ENCODE measurements around the gene IFNGR2. TPM values are rescaled to one million over a fixed set of nuclear protein-coding genes. Genes with fewer than 3 reads are reported as not detected.

Gene IFNGR2, protein sequence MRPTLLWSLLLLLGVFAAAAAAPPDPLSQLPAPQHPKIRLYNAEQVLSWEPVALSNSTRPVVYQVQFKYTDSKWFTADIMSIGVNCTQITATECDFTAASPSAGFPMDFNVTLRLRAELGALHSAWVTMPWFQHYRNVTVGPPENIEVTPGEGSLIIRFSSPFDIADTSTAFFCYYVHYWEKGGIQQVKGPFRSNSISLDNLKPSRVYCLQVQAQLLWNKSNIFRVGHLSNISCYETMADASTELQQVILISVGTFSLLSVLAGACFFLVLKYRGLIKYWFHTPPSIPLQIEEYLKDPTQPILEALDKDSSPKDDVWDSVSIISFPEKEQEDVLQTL
- 57.6 and 72.9 TPM in 2 replicates for total RNA-seq

DNA sequence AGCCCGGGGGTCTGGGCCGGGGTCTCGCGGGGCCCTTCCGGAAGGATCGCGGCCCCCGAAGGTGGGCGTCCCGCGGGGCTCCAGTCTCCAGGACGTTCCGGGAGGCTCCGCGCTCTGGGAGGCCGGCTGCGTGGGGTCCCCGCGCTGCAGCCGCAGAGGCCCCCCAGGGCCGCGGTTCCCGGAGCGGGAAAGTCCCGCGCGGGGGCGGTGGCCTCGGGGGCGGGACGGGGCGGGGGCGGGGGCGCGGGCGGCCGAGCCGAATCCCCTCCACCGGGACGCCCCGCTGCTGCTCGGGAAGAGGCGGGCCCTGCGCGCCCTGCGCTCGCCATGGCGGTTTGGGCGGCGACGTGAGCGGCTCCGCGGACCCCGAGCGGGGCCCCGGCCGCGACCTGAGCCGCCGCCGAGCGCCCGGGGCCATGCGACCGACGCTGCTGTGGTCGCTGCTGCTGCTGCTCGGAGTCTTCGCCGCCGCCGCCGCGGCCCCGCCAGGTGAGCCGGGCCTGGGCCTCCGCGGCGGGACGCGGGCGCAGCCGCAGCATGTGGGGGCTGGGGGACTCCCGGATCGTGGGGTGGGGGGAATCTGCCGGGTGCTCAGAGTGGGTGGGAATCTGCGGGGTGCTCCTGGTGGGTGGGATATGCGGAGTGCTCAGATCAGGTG, at the start of gene IFNGR2:
TSS of gene IFNGR2 (plus strand) at position 286 of the 658 bp plus-strand sequence. CDS start at position 417, 131 bp downstream.

GRCh38 chr21:33479679-33480480, 76.7 kb downstream of the IFNGR2 start, which contains the start of gene TMEM50B:
TMEM50B (minus strand) TSS chr21:33479974; CDS start chr21:33468885, 11,089 bp downstream.

Other genes starting within 250 kb of the IFNGR2 start
- 2.6 and 7.3 TPM in 2 replicates for gene IFNAR2, start 173.5 kb upstream of the IFNGR2 start, total RNA-seq
- 18.1 and 18.4 TPM in 2 replicates for gene IL10RB, start 137.0 kb upstream of the IFNGR2 start, total RNA-seq
- 16.6 and 16.8 TPM in 2 replicates for gene IFNAR1, start 78.4 kb upstream of the IFNGR2 start, total RNA-seq
- 18.9 and 21.3 TPM in 2 replicates for gene TMEM50B, start 76.6 kb downstream of the IFNGR2 start, total RNA-seq
- gene DNAJC28, start 88.3 kb downstream of the IFNGR2 start, total RNA-seq, result 0.42 TPM in 2 replicates
- 77.6 and 103 TPM in 2 replicates for gene GART, start 138.7 kb downstream of the IFNGR2 start, total RNA-seq
- gene SON, start 139.6 kb downstream of the IFNGR2 start, total RNA-seq, result 184 and 484 TPM in 2 replicates
- gene DONSON, start 185.3 kb downstream of the IFNGR2 start, total RNA-seq, result 17.7 and 19.3 TPM in 2 replicates
- 12.1 and 16.1 TPM in 2 replicates for gene CRYZL1, start 238.3 kb downstream of the IFNGR2 start, total RNA-seq
- 15.9 and 17.9 TPM in 2 replicates for gene ITSN1, start 239.1 kb downstream of the IFNGR2 start, total RNA-seq